ENCODE data around the gene KDM1A. TPM values are rescaled to one million over a fixed set of nuclear protein-coding genes. Genes with fewer than 3 reads are reported as not detected.
A peak's percentile ranks its signal among the peaks of the same experiment; 100 is the strongest.

KDM1A gene
- total RNA-seq, 1 donor from 2014 or later, result 164 TPM

- peak overlapping the region; percentile 28 for H3K27ac Mint-ChIP-seq
- TF ChIP-seq, protein P1, sequence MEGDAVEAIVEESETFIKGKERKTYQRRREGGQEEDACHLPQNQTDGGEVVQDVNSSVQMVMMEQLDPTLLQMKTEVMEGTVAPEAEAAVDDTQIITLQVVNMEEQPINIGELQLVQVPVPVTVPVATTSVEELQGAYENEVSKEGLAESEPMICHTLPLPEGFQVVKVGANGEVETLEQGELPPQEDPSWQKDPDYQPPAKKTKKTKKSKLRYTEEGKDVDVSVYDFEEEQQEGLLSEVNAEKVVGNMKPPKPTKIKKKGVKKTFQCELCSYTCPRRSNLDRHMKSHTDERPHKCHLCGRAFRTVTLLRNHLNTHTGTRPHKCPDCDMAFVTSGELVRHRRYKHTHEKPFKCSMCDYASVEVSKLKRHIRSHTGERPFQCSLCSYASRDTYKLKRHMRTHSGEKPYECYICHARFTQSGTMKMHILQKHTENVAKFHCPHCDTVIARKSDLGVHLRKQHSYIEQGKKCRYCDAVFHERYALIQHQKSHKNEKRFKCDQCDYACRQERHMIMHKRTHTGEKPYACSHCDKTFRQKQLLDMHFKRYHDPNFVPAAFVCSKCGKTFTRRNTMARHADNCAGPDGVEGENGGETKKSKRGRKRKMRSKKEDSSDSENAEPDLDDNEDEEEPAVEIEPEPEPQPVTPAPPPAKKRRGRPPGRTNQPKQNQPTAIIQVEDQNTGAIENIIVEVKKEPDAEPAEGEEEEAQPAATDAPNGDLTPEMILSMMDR (IDR thresholded peaks at IDR 0.05; ENCODE audit: unreplicated experiment), result no peak
- peaks cover 4% of the 10 kb centered on the region for H3K4me1 Mint-ChIP-seq
- no peak for DNase-seq (ENCODE audit: low spot score in 2 of 2, unreplicated experiment in 2 of 2)
- H3K9me3 Mint-ChIP-seq, result no peaks in the 10 kb centered on the region
- H3K4me3 Mint-ChIP-seq, result no peak overlapping the region
- peaks cover 54% of the 10 kb centered on the region for H3K36me3 Mint-ChIP-seq
- no peaks in the 10 kb centered on the region for H3K27me3 Mint-ChIP-seq (ENCODE audit: low read depth)
Observed at GRCh38 chr1:23083714-23084480, 64.6 kb downstream of the KDM1A start.

DNA sequence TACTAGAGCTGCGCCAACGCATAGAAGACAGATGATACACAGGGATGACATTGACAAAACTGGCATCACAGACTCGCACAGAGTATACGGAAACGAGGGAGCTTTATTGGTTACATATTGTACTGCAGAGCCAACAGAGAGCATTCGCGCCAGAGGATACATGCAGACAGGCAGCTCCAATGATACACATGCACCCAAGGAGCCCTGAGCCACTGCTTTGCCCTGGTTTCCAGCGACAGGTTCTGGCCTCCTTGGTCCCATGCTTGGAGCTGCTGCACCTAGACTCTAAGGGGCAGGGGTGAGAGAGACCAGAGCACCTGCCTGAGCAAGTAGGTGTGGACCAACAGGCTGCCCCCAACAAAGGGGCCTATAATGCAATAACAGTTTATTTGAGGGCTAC, 65.6 kb downstream of the KDM1A start:
- TF ChIP-seq, protein P1 (IDR thresholded peaks at IDR 0.05; ENCODE audit: unreplicated experiment), result no peak
- H3K36me3 Mint-ChIP-seq, result peaks cover 49% of the 10 kb centered on the region
- no peaks in the 10 kb centered on the region for H3K4me1 Mint-ChIP-seq
- no peak overlapping the region for H3K4me3 Mint-ChIP-seq
- no peak overlapping the region for H3K27ac Mint-ChIP-seq
- no peaks in the 10 kb centered on the region for H3K27me3 Mint-ChIP-seq (ENCODE audit: low read depth)
- no peaks in the 10 kb centered on the region for H3K9me3 Mint-ChIP-seq
- DNase-seq (ENCODE audit: low spot score in 2 of 2, unreplicated experiment in 2 of 2), result no peak

- H3K27ac Mint-ChIP-seq, result no peak overlapping the region
- no peak overlapping the region for H3K4me3 Mint-ChIP-seq
- TF ChIP-seq, protein P1 (IDR thresholded peaks at IDR 0.05; ENCODE audit: unreplicated experiment), result no peak
- peaks cover 48% of the 10 kb centered on the region for H3K36me3 Mint-ChIP-seq
- no peak for DNase-seq (ENCODE audit: low spot score in 2 of 2, unreplicated experiment in 2 of 2)
- no peaks in the 10 kb centered on the region for H3K4me1 Mint-ChIP-seq
- H3K9me3 Mint-ChIP-seq, result no peaks in the 10 kb centered on the region
- H3K27me3 Mint-ChIP-seq (ENCODE audit: low read depth), result no peaks in the 10 kb centered on the region
Observed at GRCh38 chr1:23085696-23086095, 66.4 kb downstream of the KDM1A start.

GRCh38 chr1:23088027-23088426, 68.8 kb downstream of the KDM1A start:
- TF ChIP-seq, protein P1 (IDR thresholded peaks at IDR 0.05; ENCODE audit: unreplicated experiment), result no peak
- no peaks in the 10 kb centered on the region for H3K9me3 Mint-ChIP-seq
- no peak overlapping the region for H3K4me3 Mint-ChIP-seq
- DNase-seq (ENCODE audit: low spot score in 2 of 2, unreplicated experiment in 2 of 2), result no peak
- no peaks in the 10 kb centered on the region for H3K4me1 Mint-ChIP-seq
- H3K27ac Mint-ChIP-seq, result no peak overlapping the region
- no peaks in the 10 kb centered on the region for H3K27me3 Mint-ChIP-seq (ENCODE audit: low read depth)
- H3K36me3 Mint-ChIP-seq, result peaks cover 47% of the 10 kb centered on the region

GRCh38 chr1:23090056-23090455, 70.8 kb downstream of the KDM1A start:
- no peaks in the 10 kb centered on the region for H3K27me3 Mint-ChIP-seq (ENCODE audit: low read depth)
- no peaks in the 10 kb centered on the region for H3K9me3 Mint-ChIP-seq
- no peak for DNase-seq (ENCODE audit: low spot score in 2 of 2, unreplicated experiment in 2 of 2)
- no peak overlapping the region for H3K4me3 Mint-ChIP-seq
- no peak overlapping the region for H3K27ac Mint-ChIP-seq
- peaks cover 54% of the 10 kb centered on the region for H3K36me3 Mint-ChIP-seq
- H3K4me1 Mint-ChIP-seq, result no peaks in the 10 kb centered on the region
- TF ChIP-seq, protein P1 (IDR thresholded peaks at IDR 0.05; ENCODE audit: unreplicated experiment), result no peak
